Measurements from ENCODE around the gene ZNF182. TPM values are rescaled to one million over a fixed set of nuclear protein-coding genes. Genes with fewer than 3 reads are reported as not detected.

ZNF182 gene
- total RNA-seq, 1 donor from 2014 or later, result 10.0 TPM

Other genes with a start within 250 kb of the ZNF182 start
- gene ZNF81, start 167.1 kb downstream of the ZNF182 start, total RNA-seq, result 2.6 and 9.3 TPM in 2 replicates
- not detected in 2 replicates for gene SPACA5, start 3.0 kb upstream of the ZNF182 start, total RNA-seq
- 1.7 TPM in 2 replicates for gene ZNF630, start 67.7 kb upstream of the ZNF182 start, total RNA-seq
- gene SPACA5B, start 126.6 kb upstream of the ZNF182 start, total RNA-seq, result not detected in 2 replicates
- not detected in 2 replicates for gene SSX5, start 192.8 kb upstream of the ZNF182 start, total RNA-seq

All from renal cortical epithelial cell (primary cell).